Measurements from ENCODE around the gene CACNG5.

GRCh38 chr17:66810951-66811682 lies 23.8 kb upstream of the CACNG5 start:
- TF ChIP-seq, protein P1, sequence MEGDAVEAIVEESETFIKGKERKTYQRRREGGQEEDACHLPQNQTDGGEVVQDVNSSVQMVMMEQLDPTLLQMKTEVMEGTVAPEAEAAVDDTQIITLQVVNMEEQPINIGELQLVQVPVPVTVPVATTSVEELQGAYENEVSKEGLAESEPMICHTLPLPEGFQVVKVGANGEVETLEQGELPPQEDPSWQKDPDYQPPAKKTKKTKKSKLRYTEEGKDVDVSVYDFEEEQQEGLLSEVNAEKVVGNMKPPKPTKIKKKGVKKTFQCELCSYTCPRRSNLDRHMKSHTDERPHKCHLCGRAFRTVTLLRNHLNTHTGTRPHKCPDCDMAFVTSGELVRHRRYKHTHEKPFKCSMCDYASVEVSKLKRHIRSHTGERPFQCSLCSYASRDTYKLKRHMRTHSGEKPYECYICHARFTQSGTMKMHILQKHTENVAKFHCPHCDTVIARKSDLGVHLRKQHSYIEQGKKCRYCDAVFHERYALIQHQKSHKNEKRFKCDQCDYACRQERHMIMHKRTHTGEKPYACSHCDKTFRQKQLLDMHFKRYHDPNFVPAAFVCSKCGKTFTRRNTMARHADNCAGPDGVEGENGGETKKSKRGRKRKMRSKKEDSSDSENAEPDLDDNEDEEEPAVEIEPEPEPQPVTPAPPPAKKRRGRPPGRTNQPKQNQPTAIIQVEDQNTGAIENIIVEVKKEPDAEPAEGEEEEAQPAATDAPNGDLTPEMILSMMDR (tag by site-specific recombination; IDR thresholded peaks at IDR 0.05), result no peak
- TF ChIP-seq ZNF19 (tag by site-specific recombination; IDR thresholded peaks at IDR 0.05; ENCODE audit: low read depth) (no peak), ZEB2 (tag by site-specific recombination; IDR thresholded peaks at IDR 0.05) (no peak), ZNF274 (IDR thresholded peaks at IDR 0.05; ENCODE audit: low read length) (no peak), ZNF274 (tag by site-specific recombination; IDR thresholded peaks at IDR 0.05; ENCODE audit: borderline replicate concordance) (no peak), ZNF24 (tag by site-specific recombination; IDR thresholded peaks at IDR 0.05) (no peak), ZNF747 (tag by site-specific recombination; IDR thresholded peaks at IDR 0.05) (no peak), ZNF37A (tag by site-specific recombination; IDR thresholded peaks at IDR 0.05) (no peak), ZNF777 (tag by site-specific recombination; IDR thresholded peaks at IDR 0.05; ENCODE audit: borderline replicate concordance) (no peak), ZNF670 (tag by site-specific recombination; IDR thresholded peaks at IDR 0.05; ENCODE audit: low read depth) (no peak), ZNF362 (tag by site-specific recombination; IDR thresholded peaks at IDR 0.05) (no peak), ZBTB26 (tag by site-specific recombination; optimal IDR thresholded peaks at IDR 0.05) (no peak), HOXA7 (CRISPR knock-in tag; IDR thresholded peaks at IDR 0.05; ENCODE audit: borderline replicate concordance) (no peak)
- TF ChIP-seq, protein P2, sequence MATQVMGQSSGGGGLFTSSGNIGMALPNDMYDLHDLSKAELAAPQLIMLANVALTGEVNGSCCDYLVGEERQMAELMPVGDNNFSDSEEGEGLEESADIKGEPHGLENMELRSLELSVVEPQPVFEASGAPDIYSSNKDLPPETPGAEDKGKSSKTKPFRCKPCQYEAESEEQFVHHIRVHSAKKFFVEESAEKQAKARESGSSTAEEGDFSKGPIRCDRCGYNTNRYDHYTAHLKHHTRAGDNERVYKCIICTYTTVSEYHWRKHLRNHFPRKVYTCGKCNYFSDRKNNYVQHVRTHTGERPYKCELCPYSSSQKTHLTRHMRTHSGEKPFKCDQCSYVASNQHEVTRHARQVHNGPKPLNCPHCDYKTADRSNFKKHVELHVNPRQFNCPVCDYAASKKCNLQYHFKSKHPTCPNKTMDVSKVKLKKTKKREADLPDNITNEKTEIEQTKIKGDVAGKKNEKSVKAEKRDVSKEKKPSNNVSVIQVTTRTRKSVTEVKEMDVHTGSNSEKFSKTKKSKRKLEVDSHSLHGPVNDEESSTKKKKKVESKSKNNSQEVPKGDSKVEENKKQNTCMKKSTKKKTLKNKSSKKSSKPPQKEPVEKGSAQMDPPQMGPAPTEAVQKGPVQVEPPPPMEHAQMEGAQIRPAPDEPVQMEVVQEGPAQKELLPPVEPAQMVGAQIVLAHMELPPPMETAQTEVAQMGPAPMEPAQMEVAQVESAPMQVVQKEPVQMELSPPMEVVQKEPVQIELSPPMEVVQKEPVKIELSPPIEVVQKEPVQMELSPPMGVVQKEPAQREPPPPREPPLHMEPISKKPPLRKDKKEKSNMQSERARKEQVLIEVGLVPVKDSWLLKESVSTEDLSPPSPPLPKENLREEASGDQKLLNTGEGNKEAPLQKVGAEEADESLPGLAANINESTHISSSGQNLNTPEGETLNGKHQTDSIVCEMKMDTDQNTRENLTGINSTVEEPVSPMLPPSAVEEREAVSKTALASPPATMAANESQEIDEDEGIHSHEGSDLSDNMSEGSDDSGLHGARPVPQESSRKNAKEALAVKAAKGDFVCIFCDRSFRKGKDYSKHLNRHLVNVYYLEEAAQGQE (tag by site-specific recombination; IDR thresholded peaks at IDR 0.05), result no peak
